HL-60 (cell line): ENCODE results near the gene GMEB2.

Experiments used
- DNase-seq, 2 experiments: peaks; one replicate each; pipeline ENCODE4 v3.0.0-alpha.2; 2010 to 2020; ENCODE audit warnings: low read depth in 1 of 2, low spot score in 1 of 2
- H3K27ac ChIP-seq: fragments of 250-450 bp; sonication (Bioruptor Pico); replicated peaks from 2 replicates; pipeline ENCODE4 v1.5.1; 2020; ENCODE audit warnings: mild to moderate bottlenecking, moderate library complexity
- H3K27me3 ChIP-seq: fragments of 250-450 bp; sonication (Bioruptor Pico); 2 replicates; pipeline ENCODE4 v1.5.1; 2021; ENCODE audit warnings: mild to moderate bottlenecking, moderate library complexity; ENCODE audit not compliant: insufficient read depth, poor library complexity, severe bottlenecking
- H3K4me3 ChIP-seq: replicated peaks from 2 replicates; pipeline ENCODE4 v1.5.1; 2011; ENCODE audit warnings: mild to moderate bottlenecking, control low read depth, low read length; ENCODE audit not compliant: insufficient read depth
- CTCF ChIP-seq: IDR thresholded peaks from one replicate; pipeline ENCODE4 v1.5.1; 2011; ENCODE audit warnings: low read length, control low read depth, inconsistent platforms; ENCODE audit not compliant: insufficient read depth
- GABPA ChIP-seq: IDR thresholded peaks from 2 replicates; pipeline ENCODE4 v1.6.1; 2012; ENCODE audit warnings: low read depth
- POLR2AphosphoS5 ChIP-seq: IDR thresholded peaks from 2 replicates; pipeline ENCODE4 v1.6.1; 2012; ENCODE audit warnings: low read depth
- REST ChIP-seq: IDR thresholded peaks from 2 replicates; pipeline ENCODE4 v1.6.1; 2012; ENCODE audit warnings: low read depth; ENCODE audit not compliant: insufficient replicate concordance
- SPI1 ChIP-seq: IDR thresholded peaks from 2 replicates; pipeline ENCODE4 v1.6.1; 2012; ENCODE audit warnings: low read depth, mild to moderate bottlenecking, borderline replicate concordance

GMEB2 gene

GRCh38 chr20:63665708-63666107 lies 38.8 kb upstream of the GMEB2 start:
- H3K27me3 ChIP-seq, result no peaks in the 10 kb centered on the region
- TF ChIP-seq SPI1, result no peak
- TF ChIP-seq CTCF, result no peak
- no peak for TF ChIP-seq GABPA

GRCh38 chr20:63664861-63665594 lies 38.1 kb upstream of the GMEB2 start:
- DNase-seq, result no peak
- TF ChIP-seq CTCF (no peak), POLR2AphosphoS5 (no peak), SPI1 (no peak), REST (no peak), GABPA (no peak)
- Histone ChIP-seq H3K27ac (no peak overlapping the region), H3K4me3 (no peak overlapping the region), H3K27me3 (no peaks in the 10 kb centered on the region)

More at GRCh38 chr20:63665708-63666107, 38.8 kb upstream of the GMEB2 start:
- no peak for DNase-seq
- Histone ChIP-seq H3K4me3 (no peak overlapping the region), H3K27ac (no peak overlapping the region)

- H3K4me3 ChIP-seq, result no peak overlapping the region
- TF ChIP-seq GABPA (no peak), REST (no peak)
- no peak overlapping the region for H3K27ac ChIP-seq
- H3K27me3 ChIP-seq, result no peaks in the 10 kb centered on the region
- no peak for DNase-seq
Observed at GRCh38 chr20:63664143-63664851, 37.4 kb upstream of the GMEB2 start.

DNA sequence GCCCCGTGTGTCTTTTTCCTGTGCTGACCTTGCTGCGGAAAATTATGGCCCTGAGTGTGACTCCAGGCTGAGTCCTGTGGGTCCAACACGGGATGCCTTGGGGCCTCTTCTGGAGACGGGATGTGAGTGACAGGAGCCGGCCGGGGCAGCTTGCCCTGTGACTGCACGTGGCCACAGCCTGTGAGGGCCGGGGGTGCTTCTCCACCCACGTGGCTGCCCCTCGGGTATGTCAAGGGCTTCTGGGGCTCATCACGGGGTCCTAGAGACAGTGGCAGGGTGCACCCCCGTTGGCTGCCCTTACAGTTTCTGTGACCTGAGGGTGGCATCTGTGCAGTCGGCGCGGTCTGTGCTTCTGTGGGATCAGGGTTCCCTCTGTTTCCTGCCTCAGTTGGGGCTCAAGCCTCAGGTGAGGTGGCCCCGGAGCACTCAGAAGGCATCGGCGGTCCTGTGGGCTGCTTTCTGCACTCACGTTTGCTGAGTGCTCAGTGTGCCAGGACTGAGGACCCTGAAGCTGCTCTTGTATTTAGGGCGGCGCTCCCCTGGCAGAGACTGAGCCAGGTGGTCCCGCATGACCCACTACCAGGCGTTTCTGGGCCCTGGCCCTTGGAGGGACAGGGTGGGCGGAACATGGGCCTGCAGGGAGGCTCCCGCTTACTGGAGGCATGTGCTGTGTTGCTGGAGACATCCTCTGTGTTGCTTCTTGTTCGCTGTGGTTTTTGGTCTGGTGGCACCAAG lies 36.6 kb upstream of the GMEB2 start:
- no peak for TF ChIP-seq SPI1
- TF ChIP-seq GABPA, result no peak
- TF ChIP-seq POLR2AphosphoS5, result no peak
- no peak for TF ChIP-seq REST
- no peak for TF ChIP-seq CTCF
- DNase-seq, result no peak
- Histone ChIP-seq H3K4me3 (no peak overlapping the region), H3K27me3 (no peaks in the 10 kb centered on the region), H3K27ac (no peak overlapping the region)
